HFFc6 (cell line): Measurements from ENCODE around the gene TTR. TPM values are rescaled to one million over a fixed set of nuclear protein-coding genes. Genes with fewer than 3 reads are reported as not detected.

Source experiments
- DNase-seq: peaks from one replicate; pipeline ENCODE4 v3.0.0-alpha.2; 2018
- H3K27ac Mint-ChIP-seq: 2 replicates; pipeline ENCODE4 v1.8.0; 2020; ENCODE audit warnings: mild to moderate bottlenecking, mixed read lengths
- H3K27me3 Mint-ChIP-seq: 2 replicates; pipeline ENCODE4 v1.8.0; 2021; ENCODE audit warnings: mild to moderate bottlenecking, moderate library complexity, mixed read lengths; ENCODE audit not compliant: insufficient read depth
- H3K36me3 Mint-ChIP-seq: 2 replicates; pipeline ENCODE4 v1.8.0; 2021; ENCODE audit warnings: low read depth, mixed read lengths
- H3K4me1 Mint-ChIP-seq: 2 replicates; pipeline ENCODE4 v1.8.0; 2020; ENCODE audit warnings: low read depth, mixed read lengths
- H3K4me3 Mint-ChIP-seq: 2 replicates; pipeline ENCODE4 v1.8.0; 2020; ENCODE audit warnings: mild to moderate bottlenecking, moderate library complexity, mixed read lengths
- H3K9me3 Mint-ChIP-seq: 2 replicates; pipeline ENCODE4 v1.8.0; 2020; ENCODE audit warnings: mild to moderate bottlenecking, mixed read lengths
- total RNA-seq, 6 experiments: library from RNA; stranded (reverse); fragmentation: NEBNext Ultra II Directional; extraction: Animal tissue kit (Norgen Biotek cat#: 25700); gene quantifications; 2 replicates in 1 of 6; 3 replicates in 5 of 6; pipeline ENCODE4 v1.2.3, GENCODE V29; 2021
- TF ChIP-seq, protein P1 (sequence below): fragments of 200-600 bp; sonication (generic); IDR thresholded peaks from 2 replicates; pipeline ENCODE4 v1.5.0; 2021; ENCODE audit warnings: antibody characterized with exemption, mild to moderate bottlenecking

TTR gene
- total RNA-seq, 6 experiments from 2014 or later, result not detected

DNA sequence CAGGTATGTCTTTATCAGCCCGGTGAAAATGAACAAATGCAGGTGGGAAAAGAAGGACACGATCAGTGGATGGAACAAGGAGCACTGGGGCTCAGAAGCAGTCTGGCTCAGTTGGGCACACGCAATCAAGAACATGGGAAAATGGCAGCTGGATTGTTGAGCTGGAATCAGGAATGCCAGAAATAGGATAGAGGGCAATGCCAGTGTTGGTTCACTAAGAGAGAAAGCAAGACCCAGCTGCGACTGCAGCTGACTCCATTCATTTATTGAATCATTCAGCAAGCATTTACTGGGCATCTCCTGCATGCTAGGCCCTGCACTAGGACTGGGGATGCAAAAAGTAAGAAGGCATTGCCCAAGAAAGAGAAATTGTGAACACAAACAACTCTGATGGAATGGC, 13.6 kb upstream of the TTR start:
- Mint-ChIP-seq H3K4me1 (no peaks in the 10 kb centered on the region), H3K9me3 (peaks cover 20% of the 10 kb centered on the region), H3K4me3 (no peak overlapping the region), H3K36me3 (no peaks in the 10 kb centered on the region), H3K27me3 (no peaks in the 10 kb centered on the region), H3K27ac (no peak overlapping the region)
- TF ChIP-seq, protein P1, sequence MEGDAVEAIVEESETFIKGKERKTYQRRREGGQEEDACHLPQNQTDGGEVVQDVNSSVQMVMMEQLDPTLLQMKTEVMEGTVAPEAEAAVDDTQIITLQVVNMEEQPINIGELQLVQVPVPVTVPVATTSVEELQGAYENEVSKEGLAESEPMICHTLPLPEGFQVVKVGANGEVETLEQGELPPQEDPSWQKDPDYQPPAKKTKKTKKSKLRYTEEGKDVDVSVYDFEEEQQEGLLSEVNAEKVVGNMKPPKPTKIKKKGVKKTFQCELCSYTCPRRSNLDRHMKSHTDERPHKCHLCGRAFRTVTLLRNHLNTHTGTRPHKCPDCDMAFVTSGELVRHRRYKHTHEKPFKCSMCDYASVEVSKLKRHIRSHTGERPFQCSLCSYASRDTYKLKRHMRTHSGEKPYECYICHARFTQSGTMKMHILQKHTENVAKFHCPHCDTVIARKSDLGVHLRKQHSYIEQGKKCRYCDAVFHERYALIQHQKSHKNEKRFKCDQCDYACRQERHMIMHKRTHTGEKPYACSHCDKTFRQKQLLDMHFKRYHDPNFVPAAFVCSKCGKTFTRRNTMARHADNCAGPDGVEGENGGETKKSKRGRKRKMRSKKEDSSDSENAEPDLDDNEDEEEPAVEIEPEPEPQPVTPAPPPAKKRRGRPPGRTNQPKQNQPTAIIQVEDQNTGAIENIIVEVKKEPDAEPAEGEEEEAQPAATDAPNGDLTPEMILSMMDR, result no peak
- DNase-seq, result no peak

DNA sequence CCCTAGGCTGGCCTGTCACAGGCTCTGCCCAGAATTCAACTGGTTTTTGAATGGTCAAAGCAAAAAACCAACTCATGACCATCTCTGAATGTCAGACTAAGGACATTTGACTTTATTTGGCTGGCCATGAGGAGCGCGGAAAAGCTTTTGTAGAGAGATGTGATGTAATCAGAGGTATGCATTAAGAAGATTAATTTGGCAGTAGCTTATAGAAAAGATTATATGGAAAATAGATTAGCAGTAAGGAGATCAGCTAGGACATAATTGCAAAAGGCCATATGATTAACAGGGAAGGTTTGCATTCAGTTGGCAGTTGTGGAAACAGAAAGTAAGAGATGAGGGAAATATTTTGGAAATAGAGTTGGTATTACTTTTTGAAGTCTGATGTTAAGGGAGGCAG, 12.3 kb upstream of the TTR start:
- TF ChIP-seq, protein P1, result no peak
- H3K27me3 Mint-ChIP-seq, result no peaks in the 10 kb centered on the region
- no peaks in the 10 kb centered on the region for H3K36me3 Mint-ChIP-seq
- H3K27ac Mint-ChIP-seq, result no peak overlapping the region
- no peak overlapping the region for H3K4me3 Mint-ChIP-seq
- peaks cover 24% of the 10 kb centered on the region for H3K9me3 Mint-ChIP-seq
- no peaks in the 10 kb centered on the region for H3K4me1 Mint-ChIP-seq
- no peak for DNase-seq

DNA sequence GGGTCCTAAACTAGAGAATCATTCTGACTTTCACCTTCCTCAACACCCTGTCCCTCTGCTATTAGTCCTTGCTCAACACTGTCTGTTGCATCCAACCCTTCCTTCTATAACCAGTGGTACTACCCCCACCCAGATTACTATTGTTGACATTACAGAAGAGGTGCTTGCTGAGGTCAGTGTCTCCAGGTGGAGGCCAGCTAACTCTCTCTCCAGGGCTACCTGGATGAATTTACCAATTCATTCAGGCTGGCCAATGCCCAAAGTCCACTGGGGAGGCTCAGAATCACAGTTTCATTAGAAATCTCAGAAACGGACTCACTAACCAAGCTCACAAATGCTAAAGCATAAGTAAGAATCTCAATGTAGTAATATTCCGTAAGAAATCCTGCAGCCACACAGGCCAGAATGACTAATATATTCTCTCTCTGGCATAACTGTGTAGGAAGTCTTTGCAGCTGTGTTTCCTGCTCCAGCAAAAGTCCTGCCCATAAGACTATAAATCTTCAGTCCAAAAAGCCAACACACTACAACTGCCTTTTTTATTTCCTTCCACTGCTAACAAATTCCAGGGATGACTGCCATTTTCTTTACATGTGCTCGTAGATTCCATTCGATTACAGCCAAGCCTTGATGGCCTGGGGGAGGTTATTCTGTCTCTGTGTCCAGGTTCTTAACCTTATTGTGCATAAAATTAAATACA, 10.0 kb upstream of the TTR start:
- H3K4me1 Mint-ChIP-seq, result no peaks in the 10 kb centered on the region
- no peaks in the 10 kb centered on the region for H3K36me3 Mint-ChIP-seq
- no peaks in the 10 kb centered on the region; the same call in 1 of the 2 replicates for H3K27me3 Mint-ChIP-seq
- H3K9me3 Mint-ChIP-seq, result peaks cover 29% of the 10 kb centered on the region
- no peak overlapping the region for H3K27ac Mint-ChIP-seq
- DNase-seq, result no peak
- TF ChIP-seq, protein P1, result no peak
- no peak overlapping the region for H3K4me3 Mint-ChIP-seq

DNA sequence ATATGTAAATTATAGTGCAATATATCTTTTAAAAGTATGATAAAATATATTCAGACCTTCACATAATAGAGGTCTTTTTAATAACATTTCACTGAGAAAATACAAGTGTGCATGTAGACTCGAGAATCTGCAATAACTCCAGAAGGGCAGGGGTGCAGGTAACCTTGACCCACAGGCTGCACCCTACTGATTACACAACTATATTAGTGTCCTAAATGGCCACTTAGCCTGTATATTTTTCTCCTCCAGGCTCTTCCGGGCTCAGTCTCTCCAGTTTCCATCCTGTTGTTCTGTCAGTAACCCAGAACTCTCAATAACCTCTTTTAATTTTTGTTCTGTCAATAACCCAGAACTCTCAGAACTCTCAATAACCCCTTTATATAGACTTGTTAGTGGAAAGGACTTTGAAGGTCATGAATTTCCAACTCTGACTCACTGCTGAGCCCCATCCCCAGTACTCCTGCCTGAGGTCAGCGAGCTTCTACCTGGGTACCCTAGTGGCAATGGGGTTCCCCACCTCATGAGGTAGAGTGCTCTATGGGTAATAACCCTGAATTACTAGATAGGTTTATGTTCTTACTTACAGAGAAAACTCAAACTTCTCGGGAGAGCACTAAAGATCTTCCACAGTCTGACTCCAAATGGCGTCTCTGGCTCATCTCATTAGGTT, 8.4 kb upstream of the TTR start:
- Mint-ChIP-seq H3K27ac (no peak overlapping the region), H3K4me3 (no peak overlapping the region), H3K36me3 (no peaks in the 10 kb centered on the region), H3K27me3 (no peaks in the 10 kb centered on the region; the same call in 1 of the 2 replicates), H3K9me3 (peaks cover 18% of the 10 kb centered on the region; the same call in 1 of the 2 replicates), H3K4me1 (no peaks in the 10 kb centered on the region)
- no peak for DNase-seq
- TF ChIP-seq, protein P1, result no peak

DNA sequence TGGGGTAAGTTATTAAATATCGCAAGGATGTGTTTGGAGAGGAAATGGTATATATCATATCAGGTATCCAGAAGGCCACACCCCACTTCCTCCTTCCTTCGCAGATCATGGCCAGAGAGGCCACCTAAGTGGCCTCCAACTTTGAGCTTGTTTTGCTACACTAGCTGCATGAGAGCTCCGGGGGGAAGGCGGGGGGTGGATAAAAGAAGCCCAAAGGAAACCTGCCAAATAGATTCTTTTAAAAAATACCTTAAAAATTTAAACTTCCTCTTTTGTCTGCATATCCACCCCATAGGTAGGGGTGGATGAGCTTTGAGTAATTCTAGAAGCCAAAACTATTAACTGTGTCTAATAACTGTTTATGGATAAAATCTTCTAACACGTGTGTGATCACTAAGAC, 5.7 kb upstream of the TTR start:
- TF ChIP-seq, protein P1, result no peak
- H3K4me3 Mint-ChIP-seq, result no peak overlapping the region
- H3K27me3 Mint-ChIP-seq, result no peaks in the 10 kb centered on the region; the same call in 1 of the 2 replicates
- H3K27ac Mint-ChIP-seq, result no peak overlapping the region
- no peaks in the 10 kb centered on the region for H3K4me1 Mint-ChIP-seq
- no peaks in the 10 kb centered on the region for H3K36me3 Mint-ChIP-seq
- no peak for DNase-seq
- H3K9me3 Mint-ChIP-seq, result peaks cover 26% of the 10 kb centered on the region
